HG03558 (cell line): Measurements from ENCODE around the gene NHSL2.
"Not testable (repeated sequence)": the region's sequence is repeated elsewhere in the genome, so short reads cannot be mapped to it uniquely, and the experiment has no call there.

Experiments used
- ATAC-seq: cut with Tn5 transposase; IDR thresholded peaks from one replicate; pipeline ENCODE4 v1.9.1; 2021; ENCODE audit warnings: moderate number of reproducible peaks; ENCODE audit not compliant: unreplicated experiment; ENCODE audit errors: extremely low read depth

The NHSL2 gene

DNA sequence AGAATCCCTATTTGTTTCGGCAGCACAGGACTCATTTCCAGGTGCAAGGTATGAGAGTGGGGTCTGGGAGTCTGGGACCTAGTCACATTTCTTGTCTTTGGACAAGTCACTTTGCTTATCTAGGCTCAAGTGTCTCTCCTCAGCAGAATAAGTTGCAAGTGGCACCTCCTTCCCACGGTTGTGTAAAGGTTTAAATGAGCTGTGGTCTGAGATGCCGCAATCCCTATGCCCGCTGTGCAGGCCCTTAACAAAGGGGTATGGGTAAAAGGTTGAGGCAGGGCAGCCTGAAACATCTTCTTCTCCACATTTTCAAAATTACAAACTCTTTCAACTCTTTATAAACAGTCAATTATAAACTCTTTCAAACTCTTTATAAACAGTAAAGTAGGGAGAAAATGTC lies 127.4 kb downstream of the NHSL2 start:
- no peak for ATAC-seq

DNA sequence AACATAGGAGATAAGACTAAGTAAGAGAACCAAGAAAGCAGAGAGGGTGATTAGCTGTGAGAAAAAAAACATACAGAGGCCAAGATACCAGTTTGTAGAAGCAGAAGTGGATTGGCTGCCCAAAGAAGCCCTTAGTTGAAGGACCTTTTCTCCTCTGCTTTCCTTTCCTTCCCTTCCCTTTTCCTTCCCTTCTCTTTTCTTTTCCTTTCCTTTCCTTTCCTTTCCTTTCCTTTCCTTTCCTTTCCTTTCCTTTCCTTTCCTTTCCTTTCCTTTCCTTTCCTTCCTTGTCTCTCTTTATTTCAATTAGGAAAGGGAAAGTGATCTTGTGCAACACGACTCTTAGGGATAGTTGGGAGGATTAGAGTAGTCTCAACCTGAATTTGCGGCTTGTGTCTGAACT lies 128.2 kb downstream of the NHSL2 start:
- ATAC-seq, result no peak

DNA sequence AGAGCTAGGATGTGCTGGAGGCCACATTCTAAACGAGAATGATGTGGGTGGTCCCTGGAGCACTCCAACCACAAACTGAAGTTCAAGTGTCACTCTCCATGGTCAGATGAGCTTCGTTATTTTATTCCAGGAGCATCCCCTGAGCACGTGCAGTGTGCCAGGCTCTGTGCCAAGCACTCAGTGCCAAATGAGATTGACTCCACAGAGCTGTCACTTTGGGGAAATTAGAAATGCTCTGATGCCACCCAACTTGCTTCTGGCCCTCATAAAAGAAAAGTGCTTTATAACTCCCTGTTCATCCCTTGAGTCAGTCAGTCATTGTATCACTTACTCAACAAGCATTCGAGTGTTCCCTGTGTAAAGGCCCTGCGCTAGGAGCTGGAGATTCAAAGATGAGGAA lies 129.9 kb downstream of the NHSL2 start:
- ATAC-seq, result no peak

DNA sequence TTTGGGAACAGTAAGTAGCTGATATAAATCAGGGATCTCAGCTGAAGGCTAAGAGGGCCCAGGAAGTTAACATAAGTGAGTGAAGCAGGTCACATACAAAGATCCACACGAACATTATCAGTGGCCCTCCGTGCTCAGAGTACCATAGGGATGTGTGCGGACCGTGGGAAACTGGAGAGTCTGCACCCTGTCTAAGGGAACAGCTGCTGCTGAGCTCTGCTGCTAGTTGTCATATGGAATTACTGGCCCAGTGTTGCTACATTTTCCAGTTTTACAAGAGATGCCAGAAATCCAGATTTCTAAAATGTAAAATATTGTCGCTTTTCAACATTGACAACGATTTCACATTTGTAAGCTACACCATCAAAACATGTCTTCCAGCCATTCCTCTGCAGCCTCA lies 130.5 kb downstream of the NHSL2 start:
- no peak for ATAC-seq

DNA sequence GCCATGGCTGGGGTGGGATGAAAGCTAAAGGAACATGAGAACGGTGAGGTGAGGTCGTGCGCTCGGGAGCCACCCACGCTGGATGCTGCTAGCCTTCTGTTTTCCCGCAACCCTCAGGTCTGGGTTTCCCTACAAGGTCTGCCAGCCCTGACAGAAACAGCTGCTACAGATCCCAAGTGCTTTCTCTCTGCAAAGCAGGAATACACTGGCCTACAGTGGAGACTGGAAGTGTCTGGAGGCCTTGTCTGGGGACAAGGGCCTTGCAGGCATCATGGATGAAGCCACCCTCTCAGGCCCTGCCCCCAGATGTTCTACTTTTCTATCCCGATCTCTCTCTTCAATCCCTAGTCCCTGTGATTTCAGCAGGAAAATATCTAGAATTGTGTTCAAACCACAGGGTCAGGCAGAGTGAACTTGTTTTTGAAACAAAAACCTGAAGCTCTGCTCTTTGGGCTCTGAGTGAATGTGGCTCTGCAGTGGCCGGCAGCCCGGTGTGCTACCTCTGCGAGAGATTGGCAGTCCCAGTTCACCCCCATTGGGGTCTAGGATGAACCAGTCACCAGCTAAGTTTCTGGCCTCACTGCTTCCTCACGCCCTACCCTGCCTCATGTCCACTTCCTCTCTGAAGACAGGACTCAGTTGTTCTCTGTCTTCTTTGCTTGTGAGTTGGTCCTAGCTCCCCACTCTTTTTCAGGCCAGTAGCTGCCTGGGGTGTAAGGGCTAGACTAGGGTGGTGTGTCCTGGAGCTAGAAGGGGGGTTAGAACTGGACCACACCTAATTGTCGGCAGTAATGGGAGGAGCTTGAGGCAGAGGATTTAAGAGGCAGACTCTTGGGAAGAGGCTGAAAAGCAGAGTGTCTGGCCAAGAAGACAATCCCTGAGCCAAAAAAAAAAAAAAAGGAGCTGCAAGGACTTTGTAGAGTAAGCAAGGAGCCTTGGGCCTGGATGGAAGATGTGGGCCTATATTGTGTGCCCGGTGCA lies 131.5 kb downstream of the NHSL2 start:
- ATAC-seq, result no peak

DNA sequence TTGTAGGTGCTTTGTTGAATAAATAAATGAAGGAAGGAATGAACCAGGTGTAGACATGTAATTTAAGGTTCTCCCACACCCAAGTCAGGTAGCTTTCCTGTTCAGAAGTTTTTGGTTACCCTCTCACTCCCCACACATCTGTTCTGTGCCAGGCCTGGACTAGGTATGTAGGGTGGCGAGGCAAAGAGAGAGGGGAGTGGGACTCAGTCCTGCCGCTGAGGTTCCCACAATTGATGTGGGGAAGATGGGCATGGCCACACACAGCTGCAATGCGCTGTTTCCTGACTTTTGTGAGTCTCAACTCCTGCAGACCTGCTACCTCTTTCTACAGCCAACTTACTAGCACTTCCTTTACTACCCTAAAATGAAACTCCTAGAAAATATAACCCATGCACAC lies 132.2 kb downstream of the NHSL2 start:
- no peak for ATAC-seq

DNA sequence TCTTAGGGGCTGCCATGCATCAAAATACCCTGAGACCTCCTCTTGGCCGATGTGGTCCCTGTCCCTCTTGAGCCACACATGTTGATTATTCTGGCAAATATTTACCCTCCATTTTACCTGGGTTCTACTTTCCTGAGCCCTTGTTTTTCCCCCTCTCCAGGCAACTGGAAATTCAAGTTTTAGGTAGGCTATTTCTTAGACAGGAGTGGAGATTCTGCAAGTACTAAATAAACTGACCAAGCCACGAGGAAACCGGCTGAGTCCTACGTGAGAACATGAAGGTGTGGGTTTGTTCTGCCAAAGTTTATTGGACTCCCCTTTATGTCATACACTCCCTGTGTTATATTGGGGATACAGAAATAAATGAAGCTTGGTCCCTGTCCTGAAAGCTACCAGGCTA lies 133.0 kb downstream of the NHSL2 start:
- no peak for ATAC-seq

DNA sequence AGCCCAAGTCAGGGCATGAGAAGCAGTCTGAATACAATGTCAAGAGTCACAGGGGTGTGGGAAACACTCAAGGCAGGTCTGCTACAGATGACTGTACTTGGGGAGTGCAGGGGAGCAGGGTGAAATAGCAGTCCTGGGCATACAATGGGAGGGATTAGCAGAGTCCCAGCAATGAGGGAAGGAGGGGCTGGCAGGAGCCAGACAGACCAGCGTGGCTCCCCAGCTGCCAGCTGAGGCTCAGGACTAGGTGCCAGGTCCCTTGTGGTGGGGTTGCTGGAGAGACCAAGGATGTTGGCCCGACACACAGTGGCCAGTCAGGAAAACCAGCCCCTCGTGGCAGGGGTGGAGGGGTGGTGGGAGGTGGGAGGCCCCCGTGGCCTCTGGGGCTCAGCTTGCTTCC lies 134.5 kb downstream of the NHSL2 start:
- no peak for ATAC-seq

DNA sequence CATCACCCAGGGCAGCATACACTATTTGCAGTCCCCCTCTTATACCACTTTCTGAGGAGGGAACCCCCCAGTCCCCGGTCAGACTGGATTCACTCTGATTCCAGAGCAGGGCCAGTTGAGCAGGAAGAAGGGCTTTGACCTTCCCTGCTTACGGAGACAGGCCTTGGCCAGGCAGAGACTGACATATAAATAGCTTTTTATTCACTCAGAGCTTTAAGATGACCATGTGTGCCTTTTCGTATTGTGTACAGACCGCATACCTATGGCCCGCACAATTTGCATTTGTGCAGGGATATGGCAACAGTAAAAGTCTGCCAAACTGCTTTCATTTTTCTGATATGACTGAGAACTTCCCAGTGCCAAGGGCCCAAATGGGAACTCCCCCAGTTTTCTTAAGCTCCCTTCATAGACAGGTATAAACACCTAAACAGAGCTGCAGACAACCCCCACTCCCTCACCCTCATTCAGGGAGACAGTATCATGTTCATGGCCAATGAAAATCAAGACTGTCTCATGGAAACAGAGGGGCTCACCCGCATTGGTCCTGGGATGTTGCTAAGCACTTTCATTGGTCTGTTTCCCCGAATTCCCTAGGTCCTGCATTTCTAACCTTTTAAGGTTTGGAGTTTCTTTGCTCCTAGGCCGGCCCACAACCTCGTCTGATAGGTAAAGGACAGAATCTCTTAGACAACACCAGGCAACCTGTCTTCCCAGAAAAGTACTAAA lies 135.1 kb downstream of the NHSL2 start:
- no peak for ATAC-seq

DNA sequence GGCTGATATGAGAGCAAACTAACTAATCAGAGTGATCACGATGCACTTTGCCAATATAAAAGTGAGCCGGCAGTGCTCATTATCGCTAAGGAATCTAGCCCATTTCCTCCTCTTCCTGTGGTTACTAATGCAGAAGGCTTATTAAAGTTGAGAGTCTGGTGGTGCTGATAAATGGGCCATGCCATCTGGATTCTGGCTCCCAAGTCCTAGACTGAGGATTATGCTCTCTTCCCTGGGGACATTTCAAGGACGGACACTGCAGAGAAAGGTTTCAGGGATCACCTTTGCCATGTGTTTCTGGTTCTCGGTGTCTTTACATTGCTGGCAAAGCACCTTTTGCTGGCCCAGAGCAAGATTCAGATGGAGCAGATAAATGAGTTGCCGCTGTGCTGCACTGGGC lies 135.8 kb downstream of the NHSL2 start:
- no peak for ATAC-seq

DNA sequence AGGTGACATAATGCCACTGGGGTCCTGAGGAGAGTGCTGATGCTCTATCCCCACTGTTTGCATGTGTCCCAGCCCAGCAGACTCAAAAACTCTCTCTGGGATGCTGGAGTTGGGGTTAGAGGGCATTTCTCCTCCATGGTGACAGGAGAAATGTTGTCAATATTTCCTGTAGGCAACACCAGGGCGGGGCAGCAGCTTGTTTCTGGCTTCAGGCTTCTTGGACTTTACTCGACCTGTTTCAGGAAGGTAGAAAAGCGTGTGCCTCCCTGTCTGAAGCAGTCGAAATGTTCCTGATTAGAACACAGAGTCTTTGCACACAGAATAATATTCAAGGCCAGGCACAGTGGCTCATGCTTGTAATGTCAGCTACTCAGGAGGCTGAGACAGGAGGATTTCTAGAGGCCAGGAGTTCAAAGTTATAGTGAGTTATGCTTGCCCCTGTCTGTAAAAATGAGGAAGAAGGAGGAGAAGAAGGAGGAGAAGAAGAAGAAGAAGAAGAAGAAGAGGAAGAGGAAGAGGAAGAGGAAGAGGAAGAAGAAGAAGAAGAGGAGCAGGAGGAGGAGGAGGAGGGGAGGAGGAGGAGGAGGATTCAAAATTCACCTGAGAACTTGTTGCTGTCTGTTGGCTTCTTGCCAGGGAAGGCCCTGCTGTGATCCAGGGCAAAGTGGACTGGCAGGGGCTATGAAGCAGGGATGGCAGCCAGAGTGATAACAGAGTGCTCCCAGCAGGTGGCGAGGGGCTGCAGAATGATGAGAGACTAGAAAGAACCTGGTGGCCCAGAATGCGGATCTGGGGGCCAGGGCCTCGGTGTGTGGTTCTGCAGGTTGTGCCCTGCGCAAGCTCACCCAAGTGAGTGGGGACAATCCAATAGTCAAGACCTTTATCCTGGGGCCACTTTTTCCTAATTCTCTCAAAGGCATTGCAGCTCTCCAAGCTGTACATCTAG lies 138.1 kb downstream of the NHSL2 start:
- no peak for ATAC-seq

DNA sequence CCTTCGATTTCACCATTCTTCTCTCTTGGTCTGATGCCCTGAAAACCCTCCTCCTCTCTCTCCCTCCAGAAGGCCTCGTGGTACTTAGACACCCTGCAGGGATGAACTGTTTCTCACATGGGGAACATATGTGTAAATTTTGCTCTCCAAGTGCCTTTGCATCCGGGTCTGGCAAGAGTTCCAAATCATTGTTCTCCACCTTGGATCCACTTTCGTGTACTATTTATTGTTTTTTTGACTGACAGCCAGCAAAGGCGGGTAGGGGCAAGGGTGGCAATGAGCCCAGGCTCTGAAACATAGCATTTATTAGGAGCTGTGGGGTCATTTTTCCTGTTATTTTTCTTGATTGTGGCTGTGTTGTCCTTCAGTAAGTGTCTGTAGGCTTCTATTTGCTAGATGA lies 139.4 kb downstream of the NHSL2 start:
- no peak for ATAC-seq

DNA sequence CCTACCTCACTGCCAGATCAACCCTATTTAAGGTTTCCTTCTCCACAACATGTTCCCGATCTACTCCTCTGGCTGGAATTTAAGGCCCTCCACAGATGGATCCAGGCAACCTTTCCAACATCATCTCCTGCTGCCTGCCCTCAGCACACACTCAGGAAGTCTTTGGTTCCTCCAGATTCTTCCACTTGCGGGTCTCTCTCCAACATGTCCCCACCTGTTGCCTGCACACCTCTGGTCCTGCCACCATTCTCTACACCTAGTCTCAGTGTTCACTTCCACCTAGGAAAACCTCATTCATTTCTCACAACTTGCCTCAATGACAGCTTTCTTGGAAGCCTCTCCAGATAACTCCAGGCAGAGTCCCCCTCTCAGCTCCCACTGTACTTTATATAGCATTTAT lies 140.9 kb downstream of the NHSL2 start:
- no peak for ATAC-seq

DNA sequence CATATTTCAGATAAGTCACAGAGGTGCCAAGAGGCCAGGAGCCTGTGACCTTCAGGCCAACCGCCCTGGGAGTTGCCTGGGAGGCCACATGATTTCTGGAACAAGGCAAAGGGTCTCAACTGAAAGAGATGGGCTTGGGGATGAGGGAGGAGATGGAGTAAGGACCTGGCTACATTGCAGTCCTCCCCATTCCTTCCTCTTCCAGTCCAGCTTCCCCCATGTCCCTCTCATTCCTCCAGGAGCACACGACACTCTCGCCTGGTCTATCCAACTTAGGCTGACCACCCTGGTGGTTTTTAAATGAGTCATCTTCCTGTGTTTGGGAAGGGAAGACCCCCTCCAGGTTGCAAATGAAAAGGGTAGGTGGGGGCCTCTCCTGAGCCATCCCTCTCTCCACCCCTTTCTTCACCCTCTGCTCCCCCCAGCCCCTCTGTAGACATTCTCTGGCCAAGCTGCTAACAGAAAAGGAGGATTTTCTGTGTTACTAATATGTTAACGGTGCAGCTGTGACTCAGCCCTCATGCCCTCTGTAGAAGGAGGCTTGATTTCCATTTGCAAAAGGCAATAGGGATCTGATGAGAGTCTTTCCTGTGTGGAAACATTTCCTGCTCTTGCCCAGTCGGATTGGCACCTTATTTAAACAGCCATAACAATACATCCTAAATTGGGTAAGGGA lies 141.9 kb downstream of the NHSL2 start:
- ATAC-seq, result no peak

DNA sequence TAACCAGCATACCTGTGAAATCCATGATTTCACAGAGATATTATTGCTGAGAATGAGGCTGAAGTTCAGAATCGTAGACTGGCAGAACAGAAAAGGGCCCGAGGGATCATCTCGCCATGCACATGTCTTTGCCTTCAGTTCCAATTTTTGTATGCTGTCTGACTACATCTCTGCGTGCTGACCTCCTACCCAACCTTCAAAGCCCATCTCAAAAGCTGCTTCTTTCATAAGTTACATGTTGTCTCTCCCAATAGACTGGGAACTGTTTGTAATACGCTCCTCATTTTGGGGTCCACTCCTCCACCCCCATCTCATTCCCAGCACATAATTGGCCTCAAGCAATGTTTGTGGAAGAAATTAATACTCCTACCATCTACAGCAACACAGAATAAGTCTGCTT lies 142.9 kb downstream of the NHSL2 start:
- no peak for ATAC-seq

DNA sequence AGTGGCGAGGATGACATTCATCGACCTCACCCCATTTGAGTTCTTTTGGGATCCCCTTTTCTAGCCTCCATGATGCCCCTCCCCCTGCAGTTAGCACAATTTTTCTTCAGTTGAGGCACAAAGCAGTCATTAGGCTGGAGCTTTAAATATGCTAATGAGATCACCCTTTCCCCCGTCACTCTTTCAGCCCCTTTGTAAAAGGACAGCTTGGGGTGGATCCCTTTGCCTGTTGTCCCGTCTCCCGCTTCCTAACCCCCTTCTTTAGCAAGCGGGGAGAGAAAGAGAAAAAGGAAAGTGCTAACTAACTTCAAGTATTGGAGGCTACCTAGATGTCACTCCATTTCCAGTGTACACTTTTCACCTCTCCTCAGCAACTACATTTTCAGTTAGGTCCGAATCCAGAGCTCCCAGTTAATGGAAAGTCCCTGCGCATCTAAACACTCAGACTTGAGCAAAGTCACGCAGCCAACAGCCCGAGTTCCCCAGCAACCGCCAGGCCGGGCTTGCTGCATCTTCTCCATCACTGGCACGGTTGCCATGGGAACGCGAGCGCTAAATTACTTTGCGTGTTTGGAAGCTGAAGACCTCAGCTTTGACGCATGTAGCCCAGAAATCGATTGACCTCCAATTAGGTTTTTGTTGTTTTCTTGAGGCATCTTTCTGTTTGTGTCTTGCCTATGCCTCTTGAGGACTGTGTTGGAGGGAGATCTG lies 144.3 kb downstream of the NHSL2 start:
- no peak for ATAC-seq

DNA sequence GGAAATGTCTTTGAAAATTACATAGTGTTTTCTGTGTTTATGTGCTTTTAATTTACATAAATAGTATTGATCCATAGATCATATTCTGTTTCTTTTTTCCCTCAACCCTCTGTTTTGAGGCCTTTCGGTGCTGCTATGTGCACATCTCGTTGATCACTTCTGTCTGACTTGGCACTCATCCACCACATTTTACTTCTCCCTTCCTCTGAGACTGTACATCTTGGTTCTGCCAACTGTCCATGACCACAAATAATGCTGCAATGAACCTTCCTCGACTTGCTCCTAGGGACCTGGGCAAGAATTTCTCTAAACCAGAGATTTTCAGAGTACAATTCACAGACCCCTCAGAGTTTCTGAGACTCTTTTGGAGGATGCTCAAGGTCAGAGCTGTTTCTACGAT lies 146.7 kb downstream of the NHSL2 start:
- ATAC-seq, result no peak

DNA sequence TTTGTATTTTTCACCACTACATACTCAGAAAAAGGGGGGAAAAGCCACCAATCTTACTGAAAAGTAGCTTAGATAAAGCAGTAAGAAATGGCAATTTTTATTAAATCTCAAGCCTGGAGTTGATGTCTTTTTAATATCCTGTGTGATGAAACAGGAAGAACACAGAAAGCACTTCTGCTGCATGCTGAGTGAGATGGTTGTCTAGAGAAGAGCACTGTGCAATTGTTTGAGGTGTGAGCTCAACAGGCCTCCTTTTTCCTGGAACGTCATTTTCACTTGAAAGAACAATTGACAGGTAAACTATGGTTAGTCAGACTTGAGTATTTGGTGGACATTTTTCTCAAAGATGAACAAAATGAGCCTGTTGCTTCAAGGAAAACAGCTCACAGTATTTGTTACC lies 147.2 kb downstream of the NHSL2 start:
- no peak for ATAC-seq

DNA sequence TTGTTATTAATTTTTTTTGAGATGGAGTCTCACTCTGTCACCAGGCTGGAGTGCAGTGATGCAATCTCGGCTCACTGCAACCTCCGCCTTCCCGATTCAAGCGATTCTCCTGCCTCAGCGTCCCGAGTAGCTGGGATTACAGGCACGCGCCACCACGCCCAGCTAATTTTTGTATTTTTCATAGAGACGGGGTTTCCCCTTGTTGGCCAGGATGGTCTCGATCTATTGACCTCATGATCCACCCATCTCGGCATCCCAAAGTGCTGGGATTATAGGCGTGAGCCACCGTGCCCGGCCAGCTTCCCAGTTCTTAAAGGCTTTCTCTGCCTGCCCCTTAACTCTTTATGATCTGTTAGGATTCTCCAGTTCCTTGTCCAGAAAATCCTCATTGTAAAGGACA lies 147.7 kb downstream of the NHSL2 start:
- not testable (repeated sequence) for ATAC-seq
